Smooth muscle cell (in vitro differentiated cells): ENCODE data around the gene ZNF474. TPM values are rescaled to one million over a fixed set of nuclear protein-coding genes. Genes with fewer than 3 reads are reported as not detected.

Experiments
- DNase-seq: peaks from one replicate; lab custom pipeline; 2025; ENCODE audit not compliant: unreplicated experiment; lab: John Stamatoyannopoulos, UW
- H2AFZ ChIP-seq: fragments of 200-600 bp; sonication (generic); 2 replicates; pipeline ENCODE4 v1.6.0; 2016; ENCODE audit warnings: antibody characterized with exemption, low read depth, mild to moderate bottlenecking
- H3F3A ChIP-seq: fragments of 200-600 bp; sonication (generic); 2 replicates; pipeline ENCODE4 v1.6.0; 2017; ENCODE audit warnings: antibody characterized with exemption, low read depth
- H3K27ac ChIP-seq: fragments of 200-600 bp; sonication (generic); 2 replicates; pipeline ENCODE4 v1.5.1; 2016; ENCODE audit warnings: low read depth, mild to moderate bottlenecking
- H3K27me3 ChIP-seq: fragments of 200-600 bp; sonication (generic); 2 replicates; pipeline ENCODE4 v1.6.1; 2016; ENCODE audit warnings: low read depth, mild to moderate bottlenecking
- H3K36me3 ChIP-seq: fragments of 200-600 bp; sonication (generic); 2 replicates; pipeline ENCODE4 v1.5.1; 2016; ENCODE audit warnings: low read depth
- H3K4me1 ChIP-seq: fragments of 200-600 bp; sonication (generic); 2 replicates; pipeline ENCODE4 v1.5.1; 2016; ENCODE audit warnings: low read depth
- H3K4me2 ChIP-seq: fragments of 200-600 bp; sonication (generic); 2 replicates; pipeline ENCODE4 v1.6.0; 2016; ENCODE audit warnings: mild to moderate bottlenecking
- H3K4me3 ChIP-seq: fragments of 200-600 bp; sonication (generic); 2 replicates; pipeline ENCODE4 v1.5.1; 2016; ENCODE audit warnings: mild to moderate bottlenecking
- H3K79me2 ChIP-seq: fragments of 200-600 bp; sonication (generic); 2 replicates; pipeline ENCODE4 v1.6.0; 2016; ENCODE audit warnings: low read depth, mild to moderate bottlenecking
- H3K9ac ChIP-seq: fragments of 200-600 bp; sonication (generic); 2 replicates; pipeline ENCODE4 v1.6.0; 2016; ENCODE audit warnings: low read depth
- H3K9me3 ChIP-seq: fragments of 200-600 bp; sonication (generic); replicated peaks from 2 replicates; pipeline ENCODE4 v1.5.1; 2016; ENCODE audit warnings: low read depth
- H4K20me1 ChIP-seq: fragments of 200-600 bp; sonication (generic); 2 replicates; pipeline ENCODE4 v1.6.0; 2016; ENCODE audit warnings: low read depth
- CTCF ChIP-seq: fragments of 200-600 bp; sonication (generic); IDR thresholded peaks from 2 replicates; pipeline ENCODE4 v1.5.1; 2017; ENCODE audit warnings: borderline replicate concordance, mild to moderate bottlenecking, antibody characterized with exemption; ENCODE audit not compliant: insufficient read depth, poor library complexity, severe bottlenecking
- WGBS: methylation state at CpG from one replicate; pipeline ENCODE4 v1.1.7; 2016; ENCODE audit warnings: low lambda C conversion rate; 5-methylcytosine and 5-hydroxymethylcytosine counted together
- polyA plus RNA-seq: library from polyadenylated mRNA; unstranded; fragments of >200 nt; fragmentation: Nextera tagmentation; extraction: Ambion mirVana; gene quantifications from 2 replicates; pipeline ENCODE4 v1.2.1, GENCODE V29; 2016
- total RNA-seq: library from RNA; depleted of rRNA; stranded (reverse); fragments of >200 nt; gene quantifications from 2 replicates; pipeline ENCODE4 v1.2.3, GENCODE V29; 2014

ZNF474 gene
- total and polyA plus RNA-seq, 2 experiments from 2014 or later = 1.1 to 2.2 TPM

GRCh38 chr5:122154910-122155309 lies 25.6 kb downstream of the ZNF474 start:
- DNase-seq = no peak
- peak overlapping the region; percentile 55 for H2AFZ ChIP-seq
- 58% methylated on average over 7 of the region's 7 CpGs for WGBS
- no peaks in the 10 kb centered on the region for H3K27me3 ChIP-seq
- peak overlapping the region; percentile 77 for H3K9ac ChIP-seq
- H3K27ac ChIP-seq = peak overlapping the region; percentile 93
- TF ChIP-seq CTCF = no peak
- peak overlapping the region; percentile 10 for H3K4me2 ChIP-seq
- no peaks in the 10 kb centered on the region for H3K9me3 ChIP-seq
- H3K4me1 ChIP-seq = peaks cover 37% of the 10 kb centered on the region
- H3K4me3 ChIP-seq = no peak overlapping the region
- H3K79me2 ChIP-seq = no peaks in the 10 kb centered on the region
- no peaks in the 10 kb centered on the region for H3K36me3 ChIP-seq
- H3F3A ChIP-seq = peaks cover 9% of the 10 kb centered on the region
- no peaks in the 10 kb centered on the region for H4K20me1 ChIP-seq

GRCh38 chr5:122155546-122155945 lies 26.2 kb downstream of the ZNF474 start:
- TF ChIP-seq CTCF = no peak
- H3K27ac ChIP-seq = peak overlapping the region; percentile 93

GRCh38 chr5:122156724-122157325 lies 27.5 kb downstream of the ZNF474 start:
- Histone ChIP-seq H3K9ac (no peak overlapping the region), H3K4me1 (peaks cover 21% of the 10 kb centered on the region), H3K79me2 (no peaks in the 10 kb centered on the region), H2AFZ (no peak overlapping the region), H3K27me3 (no peaks in the 10 kb centered on the region), H3K27ac (no peak overlapping the region), H4K20me1 (no peaks in the 10 kb centered on the region), H3F3A (peaks cover 9% of the 10 kb centered on the region), H3K9me3 (no peaks in the 10 kb centered on the region), H3K4me2 (no peak overlapping the region), H3K36me3 (no peaks in the 10 kb centered on the region), H3K4me3 (no peak overlapping the region)
- 24% methylated on average over 1 of the region's 1 CpG for WGBS
- peak; percentile 57 for TF ChIP-seq CTCF
- DNase-seq = no peak

More at GRCh38 chr5:122155546-122155945, 26.2 kb downstream of the ZNF474 start:
- no peak overlapping the region for H3K4me2 ChIP-seq
- H4K20me1 ChIP-seq = no peaks in the 10 kb centered on the region
- H3K4me1 ChIP-seq = peaks cover 32% of the 10 kb centered on the region
- 93% methylated on average over 3 of the region's 3 CpGs for WGBS
- no peaks in the 10 kb centered on the region for H3K27me3 ChIP-seq
- no peak overlapping the region for H3K4me3 ChIP-seq
- peaks cover 9% of the 10 kb centered on the region for H3F3A ChIP-seq
- H3K9ac ChIP-seq = no peak overlapping the region
- no peak for DNase-seq
- no peaks in the 10 kb centered on the region for H3K79me2 ChIP-seq
- no peaks in the 10 kb centered on the region for H3K9me3 ChIP-seq
- H2AFZ ChIP-seq = no peak overlapping the region
- H3K36me3 ChIP-seq = no peaks in the 10 kb centered on the region

- H3K36me3 ChIP-seq = no peaks in the 10 kb centered on the region
- TF ChIP-seq CTCF = no peak
- no peaks in the 10 kb centered on the region for H3K9me3 ChIP-seq
- WGBS = 91% methylated on average over 3 of the region's 3 CpGs
- peak overlapping the region; percentile 90 for H3K27ac ChIP-seq
- no peak overlapping the region for H2AFZ ChIP-seq
- H3F3A ChIP-seq = peaks cover 24% of the 10 kb centered on the region
- H3K4me1 ChIP-seq = peaks cover 10% of the 10 kb centered on the region
- DNase-seq = no peak
- peak overlapping the region; percentile 78 for H3K4me2 ChIP-seq
- H4K20me1 ChIP-seq = no peaks in the 10 kb centered on the region
- no peaks in the 10 kb centered on the region for H3K79me2 ChIP-seq
- H3K27me3 ChIP-seq = no peaks in the 10 kb centered on the region
- H3K4me3 ChIP-seq = no peak overlapping the region
- H3K9ac ChIP-seq = no peak overlapping the region
Measured at GRCh38 chr5:122162100-122162638, 32.8 kb downstream of the ZNF474 start.
